Ureter (tissue), 1 donor: ENCODE results near the gene RAI1. TPM values are rescaled to one million over a fixed set of nuclear protein-coding genes. Genes with fewer than 3 reads are reported as not detected.

Experiments
- DNase-seq: peaks from one replicate; pipeline ENCODE4 v3.0.0-alpha.2; 2020; ENCODE audit warnings: low spot score
- total RNA-seq: library from RNA; stranded (reverse); gene quantifications from one replicate; pipeline ENCODE4 v1.2.4, GENCODE V29; 2023
- donor health status: DM: yes; HTN: yes; CAD: no.

The RAI1 gene
- total RNA-seq, 1 donor from 2014 or later = 117 TPM

GRCh38 chr17:17749025-17749772, 67.9 kb downstream of the RAI1 start:
- DNase-seq = no peak

- DNase-seq = no peak
These were observed 68.7 kb downstream of the RAI1 start for GRCh38 chr17:17749921-17750320.

- DNase-seq = no peak
These were observed 69.6 kb downstream of the RAI1 start for GRCh38 chr17:17750881-17751280.

DNA sequence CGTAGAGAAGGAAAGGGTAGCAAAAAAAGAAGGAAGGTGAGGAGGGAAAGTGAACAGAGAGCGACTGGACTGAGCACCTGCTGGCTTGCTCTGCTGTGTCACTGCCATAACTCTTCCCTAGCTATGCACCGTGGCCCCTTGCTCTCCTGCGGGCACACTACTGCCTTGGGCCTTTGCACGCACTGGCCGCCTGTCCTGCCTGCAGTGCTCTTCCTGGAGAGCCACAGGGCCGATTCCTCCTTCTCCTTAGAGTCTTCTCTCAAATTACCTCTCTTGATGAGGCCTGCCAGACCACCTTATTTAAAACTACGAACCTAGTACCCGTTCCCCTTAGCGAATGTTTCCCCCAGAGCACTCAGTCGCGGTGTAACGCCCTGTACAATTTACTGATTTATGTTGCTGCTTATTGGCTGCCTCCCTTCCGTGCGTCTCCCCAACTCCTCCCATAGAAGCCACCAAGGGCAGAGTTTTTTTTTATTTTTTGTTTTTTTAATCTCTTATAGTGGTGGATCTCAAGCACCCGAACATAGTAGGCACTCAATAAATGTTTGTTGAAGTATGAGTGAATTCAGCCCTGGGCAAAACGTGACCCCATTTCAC, 70.3 kb downstream of the RAI1 start:
- DNase-seq = no peak

- peak; percentile 97 for DNase-seq
These were observed 71.0 kb downstream of the RAI1 start for GRCh38 chr17:17752089-17752820.

DNA sequence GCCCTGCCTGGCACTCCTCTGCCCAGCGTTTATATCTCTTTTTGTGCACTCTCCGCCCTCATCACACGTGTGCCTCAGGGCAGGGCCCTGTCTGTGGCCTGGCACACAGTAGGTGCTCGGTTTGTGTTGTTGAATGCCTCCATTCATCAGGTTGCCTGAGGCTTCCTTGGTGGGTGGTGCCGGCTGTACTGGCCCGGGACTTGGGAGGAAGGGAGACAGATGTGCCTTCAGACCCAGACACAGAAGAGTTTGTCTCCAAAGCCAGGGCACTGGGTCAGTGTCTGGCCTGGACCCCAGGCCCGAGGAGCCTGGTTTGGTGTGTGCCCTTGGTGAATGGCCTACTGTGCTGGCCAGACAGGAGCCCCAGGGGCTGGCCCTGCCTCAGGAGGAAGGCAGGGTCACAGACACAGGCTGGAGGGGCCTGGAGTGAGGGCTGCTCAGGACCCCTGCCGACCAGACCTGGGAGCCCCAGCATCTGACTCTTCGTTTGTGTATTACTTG, 71.6 kb downstream of the RAI1 start:
- no peak for DNase-seq

GRCh38 chr17:17754719-17755686, 73.7 kb downstream of the RAI1 start:
- DNase-seq = no peak

DNA sequence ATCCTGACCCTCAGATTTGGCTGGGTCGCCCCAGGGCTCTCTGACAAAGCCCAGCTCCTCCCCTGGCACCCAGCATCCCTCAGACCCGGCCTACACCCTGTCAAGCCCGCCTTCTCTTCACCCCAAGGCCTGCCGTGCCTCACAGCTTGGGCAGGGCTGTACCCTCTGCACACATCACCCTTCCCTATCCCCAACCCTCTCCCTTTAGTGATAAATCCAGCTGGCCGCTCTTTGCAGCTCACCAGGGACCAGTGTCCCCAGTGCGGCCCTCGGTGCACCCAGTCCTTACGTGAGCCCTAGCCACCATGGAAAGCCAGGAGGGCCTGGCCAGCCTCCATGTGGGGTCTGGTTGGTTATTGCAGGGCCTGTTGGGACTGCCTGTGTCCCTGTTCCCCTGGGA, 74.5 kb downstream of the RAI1 start:
- DNase-seq = no peak

- no peak for DNase-seq
These were observed 76.1 kb downstream of the RAI1 start for GRCh38 chr17:17757391-17757791.

DNA sequence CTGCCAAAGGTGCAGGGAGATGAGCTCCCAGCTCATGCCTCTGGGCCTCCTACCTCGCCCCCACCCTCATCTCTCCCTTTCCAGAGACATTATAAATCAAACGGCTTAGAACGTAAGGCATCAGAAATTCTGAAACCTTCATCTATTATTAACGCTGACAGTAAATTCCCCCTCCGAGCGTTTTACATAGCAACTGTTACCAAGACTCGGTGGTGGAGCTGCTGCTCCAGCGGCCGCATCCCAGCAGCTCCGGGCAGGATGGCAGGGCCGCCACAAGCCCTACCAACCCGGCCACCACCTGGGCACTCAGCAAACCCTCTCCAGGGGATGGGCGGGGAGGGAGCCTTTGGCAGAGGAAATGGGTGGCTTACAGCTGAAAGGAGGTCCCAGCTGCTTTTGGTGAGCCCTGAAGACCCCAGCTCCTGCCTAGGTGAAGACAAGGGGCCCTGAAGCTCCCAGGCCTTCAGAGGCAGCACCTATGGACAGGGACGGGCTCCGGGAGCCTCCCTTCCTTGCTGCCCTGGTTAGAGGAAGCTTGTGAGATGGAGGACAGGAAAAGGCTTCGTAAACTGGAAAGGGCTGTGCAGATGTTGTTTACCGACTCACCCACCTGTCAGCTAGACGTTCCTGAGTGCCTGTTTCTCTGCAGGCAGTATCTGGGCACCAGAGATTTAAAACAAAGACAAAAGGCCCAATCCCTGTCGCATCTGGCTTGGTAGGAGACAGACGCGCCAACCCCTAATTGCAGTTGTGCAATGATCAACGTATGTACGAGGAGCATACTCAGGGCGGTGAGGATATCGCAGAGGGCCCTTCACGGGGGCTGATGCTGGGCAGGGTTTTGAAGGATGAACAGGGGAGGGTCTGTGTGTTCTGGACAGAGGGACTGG, 76.9 kb downstream of the RAI1 start:
- no peak for DNase-seq

DNA sequence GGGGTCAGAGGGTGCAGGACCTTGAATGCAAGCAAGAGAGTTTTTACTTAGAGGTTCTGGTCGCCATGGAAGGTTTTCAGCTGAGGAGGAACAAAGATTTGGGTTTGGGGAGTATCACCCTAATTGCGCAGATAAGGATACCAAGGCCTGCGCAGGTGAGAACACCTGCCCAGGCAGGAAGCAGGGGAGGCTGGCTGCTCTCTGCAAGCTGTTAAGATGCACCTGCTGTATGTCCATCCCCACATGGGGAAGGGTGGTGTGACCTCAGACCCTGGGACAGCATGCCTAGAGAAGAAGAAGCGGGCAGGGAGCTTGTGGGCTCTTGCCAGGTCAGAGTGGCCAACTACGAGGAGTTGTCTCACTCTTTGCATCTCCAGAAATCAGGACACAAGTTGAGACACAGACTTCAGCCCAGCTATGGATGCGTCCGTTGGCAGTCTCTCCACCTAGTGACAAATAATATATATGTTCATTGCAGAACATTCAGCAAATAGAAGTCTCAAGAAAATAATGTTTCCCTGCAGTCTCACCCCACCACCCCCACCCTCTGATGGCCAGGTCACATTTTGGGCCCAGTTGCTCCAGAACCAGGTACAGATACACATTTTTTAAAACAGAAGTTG, 77.8 kb downstream of the RAI1 start:
- DNase-seq = no peak

DNA sequence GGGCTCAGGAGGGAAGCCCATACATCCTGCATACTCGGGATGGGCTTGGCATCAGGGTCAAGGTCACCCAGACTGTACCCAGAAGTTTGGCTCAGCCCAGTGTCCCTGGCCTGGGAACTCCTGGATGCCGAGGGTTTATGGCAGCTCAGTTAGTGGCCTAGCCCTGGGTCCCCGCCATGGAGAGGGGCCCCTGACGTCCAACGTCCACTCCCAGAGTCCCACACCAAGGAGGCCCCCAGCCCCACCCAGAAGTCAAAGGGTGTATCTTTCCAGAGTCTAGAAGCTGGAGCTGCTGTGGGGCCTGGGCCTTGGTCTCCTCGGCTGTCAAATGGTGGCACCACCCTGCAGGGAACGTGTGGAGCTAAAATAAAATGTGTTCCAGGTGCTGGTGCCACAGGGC, 79.1 kb downstream of the RAI1 start:
- DNase-seq = no peak

- no peak for DNase-seq
These were observed 79.8 kb downstream of the RAI1 start for GRCh38 chr17:17760872-17761550.

DNA sequence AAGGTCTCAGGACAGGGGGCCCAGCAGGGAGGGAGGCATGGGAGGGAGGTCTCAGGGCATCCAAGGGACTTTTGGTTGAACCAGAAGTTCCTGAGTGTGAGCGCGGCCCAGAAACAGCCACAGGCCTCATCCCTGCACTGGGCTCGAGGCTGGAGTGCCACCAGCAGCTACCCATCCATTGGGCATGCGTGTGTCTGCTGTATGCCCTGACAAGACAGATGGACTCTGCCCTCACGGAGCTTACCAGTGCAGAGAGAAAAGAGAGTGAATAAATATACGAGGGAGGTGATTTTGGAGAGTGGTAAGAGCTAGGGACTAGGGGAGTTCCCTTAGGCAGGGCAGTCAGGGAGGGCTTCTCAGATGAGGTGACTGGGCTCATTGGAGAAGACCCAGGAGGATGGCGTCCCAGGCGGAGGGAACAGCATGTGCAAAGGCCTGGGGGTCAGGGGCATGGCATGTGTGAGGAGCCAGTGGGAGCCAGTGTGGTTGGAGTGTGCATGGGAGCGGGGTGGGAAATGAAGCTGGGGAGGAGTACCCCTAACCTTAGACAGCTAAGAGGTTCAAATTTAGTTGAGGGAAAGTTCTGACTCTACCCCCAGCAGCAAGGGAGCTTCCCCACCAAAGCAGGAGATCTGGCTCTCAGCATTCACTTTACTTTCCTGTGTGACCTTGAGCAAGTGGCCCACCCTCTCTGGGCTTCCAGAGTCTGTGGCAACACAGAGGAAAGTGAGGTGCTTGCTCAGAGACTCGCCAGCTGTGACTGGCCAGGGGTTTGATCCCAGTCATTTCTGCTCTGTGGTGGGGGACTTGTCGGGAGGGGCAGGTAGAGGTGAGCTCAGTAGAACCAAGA, 80.9 kb downstream of the RAI1 start:
- no peak for DNase-seq

GRCh38 chr17:17762744-17763105, 81.5 kb downstream of the RAI1 start:
- DNase-seq = no peak

DNA sequence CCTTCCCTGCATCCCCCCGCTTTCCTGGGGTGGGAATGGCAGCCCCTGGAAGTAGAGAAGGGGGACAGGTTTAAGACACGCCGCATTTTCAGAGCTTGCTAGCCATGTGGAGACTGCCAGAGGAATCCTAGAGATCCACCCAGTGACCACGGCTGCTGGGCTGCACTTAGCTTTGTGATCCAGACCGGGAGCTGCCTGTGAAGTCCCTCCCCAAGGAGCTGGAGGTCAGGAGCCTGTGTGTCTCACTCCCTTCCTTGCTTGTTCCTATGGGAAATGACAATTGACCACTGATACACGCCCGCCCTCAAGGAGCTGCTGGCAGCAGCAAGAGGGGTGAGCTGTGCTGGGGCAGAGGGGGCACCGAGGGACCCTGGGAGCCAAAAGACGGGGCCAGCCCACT, 81.9 kb downstream of the RAI1 start:
- DNase-seq = no peak

- DNase-seq = no peak
These were observed 82.5 kb downstream of the RAI1 start for GRCh38 chr17:17763734-17764133.

- DNase-seq = no peak
These were observed 84.3 kb downstream of the RAI1 start for GRCh38 chr17:17765359-17766076.
